Measurements from ENCODE around the gene IGDCC3.

IGDCC3 gene

DNA sequence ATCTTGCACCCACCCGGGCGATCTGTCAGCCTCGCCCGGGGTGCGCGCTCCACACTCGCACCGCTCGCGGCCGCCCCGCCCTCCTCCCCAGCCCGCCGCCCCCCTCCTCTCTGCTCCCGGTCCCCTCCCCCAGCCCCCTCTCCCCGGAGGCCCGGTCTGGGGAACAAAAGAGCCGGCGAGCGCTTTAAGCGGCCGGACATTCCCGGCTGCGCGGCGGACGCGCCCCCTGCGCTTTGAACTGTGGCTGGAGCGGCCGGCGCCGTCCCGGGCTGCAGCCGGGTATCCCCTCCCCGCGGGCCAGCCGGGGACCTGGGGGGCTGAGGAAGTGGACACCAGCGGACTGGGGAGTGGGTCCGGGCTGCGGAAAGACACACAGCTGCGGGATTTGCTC lies at the start of gene IGDCC3:
TSS of gene IGDCC3 (minus strand) at position 27 of the 391 bp plus-strand sequence. CDS start 214 bp downstream, outside the sequence.
- no peak for DNase-seq (ENCODE audit: low spot score)
- TF ChIP-seq, protein P1, sequence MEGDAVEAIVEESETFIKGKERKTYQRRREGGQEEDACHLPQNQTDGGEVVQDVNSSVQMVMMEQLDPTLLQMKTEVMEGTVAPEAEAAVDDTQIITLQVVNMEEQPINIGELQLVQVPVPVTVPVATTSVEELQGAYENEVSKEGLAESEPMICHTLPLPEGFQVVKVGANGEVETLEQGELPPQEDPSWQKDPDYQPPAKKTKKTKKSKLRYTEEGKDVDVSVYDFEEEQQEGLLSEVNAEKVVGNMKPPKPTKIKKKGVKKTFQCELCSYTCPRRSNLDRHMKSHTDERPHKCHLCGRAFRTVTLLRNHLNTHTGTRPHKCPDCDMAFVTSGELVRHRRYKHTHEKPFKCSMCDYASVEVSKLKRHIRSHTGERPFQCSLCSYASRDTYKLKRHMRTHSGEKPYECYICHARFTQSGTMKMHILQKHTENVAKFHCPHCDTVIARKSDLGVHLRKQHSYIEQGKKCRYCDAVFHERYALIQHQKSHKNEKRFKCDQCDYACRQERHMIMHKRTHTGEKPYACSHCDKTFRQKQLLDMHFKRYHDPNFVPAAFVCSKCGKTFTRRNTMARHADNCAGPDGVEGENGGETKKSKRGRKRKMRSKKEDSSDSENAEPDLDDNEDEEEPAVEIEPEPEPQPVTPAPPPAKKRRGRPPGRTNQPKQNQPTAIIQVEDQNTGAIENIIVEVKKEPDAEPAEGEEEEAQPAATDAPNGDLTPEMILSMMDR (IDR thresholded peaks at IDR 0.05; ENCODE audit: borderline replicate concordance, control extremely low read depth, extremely low read depth, insufficient read depth, missing control alignments), result no peak
- in situ Hi-C loops (cut with MboI; ENCODE audit: low sequenced_read_pairs, unreplicated experiment), result no loop called here

DNA sequence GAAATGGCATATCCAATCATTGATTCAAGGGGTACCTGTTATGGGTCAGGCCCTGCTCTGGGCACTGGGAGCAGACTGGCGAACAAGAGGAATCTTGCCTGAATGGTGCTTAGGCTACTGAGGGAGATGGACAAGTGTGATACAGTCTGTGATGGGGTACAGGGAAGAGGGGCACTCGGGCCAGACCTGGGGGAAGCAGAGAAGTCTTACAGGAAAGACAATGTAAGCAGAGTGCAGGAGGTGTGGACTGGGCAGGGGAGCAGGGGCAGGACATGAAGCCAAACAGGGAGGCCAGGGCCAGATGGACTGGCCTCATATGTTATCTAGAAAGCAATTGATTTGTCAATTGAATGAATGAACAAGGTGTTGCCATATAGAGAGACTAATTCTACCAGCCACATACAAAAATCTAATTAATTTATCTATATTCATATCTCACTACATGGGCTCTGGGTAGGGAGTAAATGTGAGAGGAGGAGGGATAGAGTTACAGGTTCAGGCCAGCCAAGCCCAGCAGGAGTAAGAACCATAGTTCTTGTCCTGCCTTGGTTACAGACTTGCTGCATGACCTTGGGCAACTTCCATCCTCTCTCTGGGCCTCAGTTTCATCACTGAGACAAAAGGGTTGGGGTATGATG lies 48.5 kb upstream of the IGDCC3 start:
- in situ Hi-C loops (cut with MboI; ENCODE audit: low sequenced_read_pairs, unreplicated experiment), result no loop called here
- TF ChIP-seq, protein P1 (IDR thresholded peaks at IDR 0.05; ENCODE audit: borderline replicate concordance, control extremely low read depth, extremely low read depth, insufficient read depth, missing control alignments), result no peak
- DNase-seq (ENCODE audit: low spot score), result no peak

DNA sequence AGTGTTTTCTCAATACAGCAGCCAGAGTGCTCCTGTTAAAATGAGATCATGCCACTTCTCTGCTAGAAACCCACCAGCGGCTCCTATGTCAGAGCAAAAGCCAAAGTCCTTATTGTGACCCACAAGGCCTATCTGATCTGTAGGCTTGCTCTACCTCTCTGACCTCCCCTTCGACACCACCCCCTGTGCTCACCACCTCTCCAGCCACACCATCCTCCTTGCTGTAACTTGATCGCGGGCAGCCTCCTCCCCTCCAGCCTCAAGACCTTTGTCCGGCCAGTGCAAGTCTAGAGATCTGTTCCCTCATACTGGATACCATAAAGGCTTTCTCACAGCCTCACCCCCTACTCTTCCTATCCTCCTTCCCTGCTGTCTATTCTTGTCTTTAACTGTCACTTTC lies 46.9 kb upstream of the IGDCC3 start:
- no peak for DNase-seq (ENCODE audit: low spot score)
- TF ChIP-seq, protein P1 (IDR thresholded peaks at IDR 0.05; ENCODE audit: borderline replicate concordance, control extremely low read depth, extremely low read depth, insufficient read depth, missing control alignments), result no peak
- in situ Hi-C loops (cut with MboI; ENCODE audit: low sequenced_read_pairs, unreplicated experiment), result no loop called here

DNA sequence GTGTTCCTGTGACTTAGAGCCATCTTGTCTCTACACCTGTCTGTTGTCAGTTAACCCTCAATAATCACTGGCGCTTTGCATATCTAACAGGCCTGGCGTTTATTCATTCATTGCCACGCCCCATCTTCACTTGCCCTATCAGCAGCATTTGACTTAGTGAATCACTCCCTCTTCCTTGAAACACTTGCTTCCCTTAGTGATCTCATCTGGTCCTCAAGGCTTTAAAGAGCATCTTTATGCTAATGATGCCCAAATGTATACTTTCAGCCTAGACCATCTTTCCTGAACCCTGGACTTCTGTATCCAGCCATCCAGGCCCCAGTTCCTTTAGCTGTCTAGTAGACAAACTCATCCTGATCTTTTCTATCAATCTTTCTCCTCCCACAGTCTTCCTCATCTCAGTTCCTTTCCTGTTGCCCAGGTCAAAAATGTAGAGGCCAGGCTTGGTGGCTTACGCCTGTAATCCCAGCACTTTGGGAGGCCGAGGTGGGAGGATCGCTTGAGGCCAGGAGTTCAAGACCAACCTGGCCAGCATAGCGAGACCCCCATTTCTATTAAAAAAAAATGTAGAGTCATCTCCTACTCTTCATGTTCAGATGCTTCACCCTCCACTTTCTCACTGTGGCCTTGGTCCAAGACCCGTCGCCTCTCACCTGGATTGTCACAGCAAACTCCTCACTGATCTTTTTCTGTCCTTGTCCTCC lies 46.3 kb upstream of the IGDCC3 start:
- in situ Hi-C loops (cut with MboI; ENCODE audit: low sequenced_read_pairs, unreplicated experiment), result no loop called here
- TF ChIP-seq, protein P1 (IDR thresholded peaks at IDR 0.05; ENCODE audit: borderline replicate concordance, control extremely low read depth, extremely low read depth, insufficient read depth, missing control alignments), result no peak
- DNase-seq (ENCODE audit: low spot score), result no peak

DNA sequence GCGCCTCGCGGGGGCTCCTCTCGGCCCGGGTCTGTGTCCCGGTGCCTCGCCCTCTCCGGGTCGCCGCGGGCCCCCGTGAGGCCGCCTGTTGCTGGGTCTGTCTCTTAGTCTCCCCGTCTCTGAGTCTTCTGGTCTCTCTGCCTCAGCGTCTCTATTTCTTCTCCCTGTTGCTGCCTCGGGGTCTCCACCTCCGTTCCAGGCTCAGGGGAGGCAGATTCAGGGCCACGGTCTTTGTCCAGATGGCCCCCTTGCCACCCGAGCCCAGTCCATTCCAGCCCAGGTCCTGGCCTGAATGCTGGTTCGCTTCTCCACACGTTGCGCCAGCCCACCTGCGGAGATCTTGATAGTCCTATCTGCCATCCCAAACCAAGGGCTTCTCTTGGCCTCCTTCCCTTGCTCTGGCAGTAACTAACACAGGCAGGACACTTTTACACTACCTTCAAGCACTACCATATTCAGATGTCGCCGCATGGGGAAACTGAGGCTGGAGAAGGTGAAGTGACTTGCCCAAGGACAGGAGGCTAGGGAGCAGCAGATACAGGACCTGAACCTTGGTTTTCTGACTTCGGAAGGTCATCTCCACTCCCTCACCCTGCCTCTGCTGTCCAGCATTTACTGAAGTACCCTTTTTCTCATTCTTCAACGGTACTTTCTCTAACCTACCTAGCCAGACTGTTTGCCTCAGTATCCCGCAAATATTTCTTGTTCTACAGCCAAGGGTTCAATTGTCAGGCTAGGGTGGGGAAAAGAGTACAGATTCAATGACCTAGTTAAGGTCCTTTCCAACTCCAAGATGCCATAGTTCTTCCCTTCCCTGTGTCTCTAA lies 45.6 kb upstream of the IGDCC3 start:
- TF ChIP-seq, protein P1 (IDR thresholded peaks at IDR 0.05; ENCODE audit: borderline replicate concordance, control extremely low read depth, extremely low read depth, insufficient read depth, missing control alignments), result no peak
- in situ Hi-C loops (cut with MboI; ENCODE audit: low sequenced_read_pairs, unreplicated experiment), result no loop called here
- DNase-seq (ENCODE audit: low spot score), result no peak

DNA sequence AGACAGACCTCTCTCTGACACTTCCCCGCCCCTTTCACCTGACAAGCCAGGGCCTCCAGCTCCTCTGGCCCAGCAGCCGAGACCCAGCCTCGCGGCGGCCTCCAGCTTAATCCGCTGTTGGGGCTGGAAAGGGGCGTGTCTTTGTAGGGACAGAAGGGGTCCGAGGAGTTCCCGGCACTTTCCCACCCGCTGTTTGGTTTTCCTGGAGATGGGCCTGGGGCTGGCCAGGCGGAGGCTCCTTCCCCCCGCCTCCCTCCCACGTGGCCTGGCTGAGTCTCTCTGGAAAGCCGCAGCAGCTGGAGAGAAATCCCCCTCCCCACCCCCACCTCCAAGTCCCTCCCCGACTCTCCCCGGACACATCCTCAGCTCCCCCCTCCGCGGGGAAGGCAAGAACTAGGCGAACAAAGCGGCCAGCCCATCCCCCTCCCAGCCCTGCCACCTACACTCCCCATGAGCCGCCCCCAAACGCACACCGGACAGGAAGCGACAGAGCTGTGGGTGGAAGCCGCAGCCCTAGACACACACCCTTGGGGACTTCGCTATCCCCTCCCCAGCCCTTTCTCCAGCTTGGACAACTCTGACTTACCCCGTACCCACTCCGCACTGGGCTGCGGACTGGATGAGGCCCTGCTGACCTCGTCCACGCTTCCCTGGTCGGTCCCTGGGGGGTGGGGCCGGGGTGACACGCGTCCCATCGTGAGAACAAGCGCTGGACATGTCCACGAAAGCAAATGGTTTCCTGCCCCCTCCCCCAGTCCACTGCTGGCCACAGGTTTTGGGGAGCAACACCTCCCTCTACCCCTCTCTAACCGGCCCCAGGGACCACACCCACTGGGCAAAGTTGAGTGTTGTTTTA lies 43.8 kb upstream of the IGDCC3 start:
- TF ChIP-seq, protein P1 (IDR thresholded peaks at IDR 0.05; ENCODE audit: borderline replicate concordance, control extremely low read depth, extremely low read depth, insufficient read depth, missing control alignments), result no peak
- peak; percentile 83 for DNase-seq (ENCODE audit: low spot score)
- in situ Hi-C loops (cut with MboI; ENCODE audit: low sequenced_read_pairs, unreplicated experiment), result no loop called here
